HG03520 (cell line): ENCODE results near the gene MAST4.
A peak's percentile ranks its signal among the peaks of the same experiment; 100 is the strongest.

Experiments
- ATAC-seq: cut with Tn5 transposase; IDR thresholded peaks from one replicate; pipeline ENCODE4 v1.9.1; 2021; ENCODE audit warnings: mild to moderate bottlenecking, moderate library complexity; ENCODE audit not compliant: unreplicated experiment

MAST4 gene

GRCh38 chr5:67195406-67196275 is 599.4 kb downstream of the MAST4 start:
- ATAC-seq = no peak

- no peak for ATAC-seq
Measured at GRCh38 chr5:67196537-67197059, 600.4 kb downstream of the MAST4 start, which contains the start of gene CD180. Gene CD180, minus strand, starts transcription at chr5:67196799. Its CDS starts 158 bp downstream, at chr5:67196641.

- ATAC-seq = no peak
Measured at GRCh38 chr5:67197536-67197935, 601.3 kb downstream of the MAST4 start.

- no peak for ATAC-seq
Measured at GRCh38 chr5:67198917-67199316, 602.7 kb downstream of the MAST4 start.

GRCh38 chr5:67199859-67200258 is 603.7 kb downstream of the MAST4 start:
- ATAC-seq = no peak

GRCh38 chr5:67200809-67201562 is 604.8 kb downstream of the MAST4 start:
- ATAC-seq = no peak

GRCh38 chr5:67201897-67202549 is 605.8 kb downstream of the MAST4 start:
- no peak for ATAC-seq

GRCh38 chr5:67202828-67203227 is 606.6 kb downstream of the MAST4 start:
- no peak for ATAC-seq

GRCh38 chr5:67203701-67204074 is 607.5 kb downstream of the MAST4 start:
- ATAC-seq = no peak

GRCh38 chr5:67204821-67205220 is 608.6 kb downstream of the MAST4 start:
- ATAC-seq = no peak

GRCh38 chr5:67205981-67206380 is 609.8 kb downstream of the MAST4 start:
- ATAC-seq = no peak

GRCh38 chr5:67206461-67206860 is 610.3 kb downstream of the MAST4 start:
- no peak for ATAC-seq

GRCh38 chr5:67206929-67207328 is 610.7 kb downstream of the MAST4 start:
- ATAC-seq = peak; percentile 85

- ATAC-seq = no peak
Measured at GRCh38 chr5:67208403-67208802, 612.2 kb downstream of the MAST4 start.

GRCh38 chr5:67209141-67209771 is 613.1 kb downstream of the MAST4 start:
- ATAC-seq = no peak

GRCh38 chr5:67211926-67212325 is 615.7 kb downstream of the MAST4 start:
- no peak for ATAC-seq

- no peak for ATAC-seq
Measured at GRCh38 chr5:67214036-67214435, 617.8 kb downstream of the MAST4 start.

GRCh38 chr5:67214707-67215447 is 618.7 kb downstream of the MAST4 start:
- ATAC-seq = no peak

- ATAC-seq = peak; percentile 100
Measured at GRCh38 chr5:67215519-67216471, 619.6 kb downstream of the MAST4 start.
